Activated CD4-positive, alpha-beta T cell treated with anti-CD3 and anti-CD28 coated beads, Interleukin-2, Interleukin-4, amounts not matched to agents 100 ng/mL and 50 ng/mL, durations not matched to agents 16 hours and 8 hours (primary cell): ENCODE measurements around the gene TBC1D12.
A peak's percentile ranks its signal among the peaks of the same experiment; 100 is the strongest.
"Not testable (repeated sequence)": the region's sequence is repeated elsewhere in the genome, so short reads cannot be mapped to it uniquely, and the experiment has no call there.

Source experiments
- DNase-seq: peaks from one replicate; pipeline ENCODE4 v3.0.0-alpha.2; 2020; ENCODE audit warnings: low spot score

The TBC1D12 gene

GRCh38 chr10:94546049-94546900 is 143.9 kb downstream of the TBC1D12 start:
- DNase-seq = peak; percentile 19

GRCh38 chr10:94546901-94547185 is 144.5 kb downstream of the TBC1D12 start:
- DNase-seq = no peak

- DNase-seq = no peak
These were observed 146.9 kb downstream of the TBC1D12 start for GRCh38 chr10:94549221-94549620.

- not testable (repeated sequence) for DNase-seq
These were observed 165.5 kb downstream of the TBC1D12 start for GRCh38 chr10:94567714-94568307.

- DNase-seq = no peak
These were observed 168.7 kb downstream of the TBC1D12 start for GRCh38 chr10:94571081-94571480.

- DNase-seq = no peak
These were observed 169.2 kb downstream of the TBC1D12 start for GRCh38 chr10:94571528-94571927.

GRCh38 chr10:94578790-94579189 is 176.4 kb downstream of the TBC1D12 start:
- no peak for DNase-seq

- DNase-seq = no peak
These were observed 180.8 kb downstream of the TBC1D12 start for GRCh38 chr10:94583124-94583523.
